Eye (tissue), 1 donor: ENCODE results near the gene ANKS1A.

Experiments
- DNase-seq: peaks from one replicate; pipeline ENCODE4 v3.0.0-alpha.2; 2015

Gene ANKS1A

DNA sequence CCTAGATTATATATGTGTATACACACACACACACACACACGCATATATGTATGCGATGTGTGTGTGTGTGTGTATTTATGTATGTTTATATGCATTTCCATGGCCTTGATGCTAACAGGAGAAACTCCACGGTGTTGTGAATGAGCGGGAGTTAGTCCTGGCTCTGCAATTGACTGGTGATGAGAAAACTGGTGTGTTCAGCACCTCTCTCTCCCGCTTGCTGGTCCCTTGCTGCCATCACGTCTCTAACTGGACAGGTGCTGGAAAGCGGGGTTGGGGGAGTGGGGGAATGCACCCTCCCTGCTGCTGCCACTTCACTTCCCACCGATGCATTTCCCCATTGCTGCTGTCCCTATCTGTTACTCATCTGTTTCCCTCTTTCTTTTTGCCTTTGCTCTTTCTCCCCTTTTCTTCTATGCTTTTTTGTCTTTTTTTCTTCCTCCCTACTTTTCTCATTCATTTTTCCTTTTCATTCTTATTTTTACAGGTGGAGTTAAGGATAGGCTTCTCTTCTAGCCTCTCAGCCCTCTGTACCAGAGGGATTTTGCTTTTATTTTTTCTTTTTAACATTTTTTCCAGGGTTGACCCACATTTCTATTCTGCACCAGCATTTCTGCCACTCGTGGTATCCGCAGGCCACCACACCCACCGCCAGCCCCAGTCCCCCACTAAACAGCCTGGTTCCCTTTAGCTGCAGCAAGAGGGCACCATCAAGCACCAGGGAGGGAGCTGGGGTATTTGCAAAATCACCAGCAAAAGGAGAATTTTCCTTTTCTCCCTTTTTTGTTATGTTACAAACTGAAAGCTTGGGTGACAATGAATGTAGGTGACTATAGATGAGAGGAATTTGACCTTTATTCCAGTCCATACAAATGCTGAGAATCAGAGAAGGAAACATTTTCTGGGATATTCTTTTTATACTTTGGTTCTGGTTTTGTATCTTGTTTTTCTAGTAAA, 136.5 kb downstream of the ANKS1A start:
- no peak for DNase-seq

DNA sequence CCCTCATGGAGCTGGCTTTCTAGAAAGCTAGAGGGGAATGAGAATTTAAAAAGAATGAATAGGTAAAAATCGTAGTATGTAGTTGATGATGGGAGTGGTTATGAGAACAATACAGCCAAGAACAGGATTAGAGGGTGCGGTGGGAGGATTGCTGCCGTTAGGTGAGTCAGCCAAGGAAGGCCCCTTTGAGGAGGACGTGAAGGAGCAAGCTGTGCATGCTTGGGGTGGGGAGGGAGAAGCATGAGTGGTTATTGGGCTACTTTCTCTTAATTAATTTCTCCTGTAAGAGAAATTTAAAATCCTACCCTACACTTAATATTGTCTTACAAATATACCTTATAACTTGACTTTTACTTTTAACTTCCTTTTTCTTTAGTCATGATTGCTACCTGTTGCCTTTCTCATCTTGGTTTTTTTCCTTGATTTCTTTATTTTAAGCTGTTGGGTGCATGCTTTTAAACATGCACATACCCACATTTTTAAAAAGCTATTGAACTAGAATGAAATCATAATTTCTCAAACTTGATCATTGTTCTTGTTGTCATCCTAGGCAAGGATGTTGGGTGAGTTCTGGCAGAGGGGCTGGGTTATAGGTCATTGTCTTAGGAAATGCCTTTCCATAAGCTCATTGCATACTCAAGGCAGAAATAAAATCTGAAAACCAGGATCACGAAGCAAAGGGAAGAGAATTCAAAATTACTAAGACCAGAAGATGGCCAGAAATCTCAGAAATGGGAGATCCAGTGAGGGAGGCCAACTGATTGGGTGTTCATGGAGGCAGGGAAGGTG, 137.6 kb downstream of the ANKS1A start:
- DNase-seq: no peak

DNA sequence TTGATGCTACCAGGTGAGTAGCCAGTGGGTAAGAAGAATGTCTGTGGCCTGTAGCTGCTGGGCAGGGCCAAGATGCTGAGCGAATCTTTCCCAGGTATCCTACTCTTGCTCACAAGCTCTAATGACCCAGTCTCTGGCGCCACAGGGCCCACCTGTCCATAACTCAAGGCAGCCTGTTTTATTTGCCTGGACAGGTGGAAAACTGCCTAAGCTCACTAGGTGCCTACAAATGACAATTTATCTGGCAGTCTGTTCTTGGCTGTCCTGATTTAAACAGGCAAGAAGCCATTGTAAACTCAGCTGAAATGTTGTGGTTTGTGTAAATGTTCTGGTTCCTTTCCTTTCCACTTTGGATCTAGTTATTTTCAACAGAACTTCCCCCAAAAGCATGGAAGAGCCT, 138.8 kb downstream of the ANKS1A start:
- DNase-seq: no peak

DNA sequence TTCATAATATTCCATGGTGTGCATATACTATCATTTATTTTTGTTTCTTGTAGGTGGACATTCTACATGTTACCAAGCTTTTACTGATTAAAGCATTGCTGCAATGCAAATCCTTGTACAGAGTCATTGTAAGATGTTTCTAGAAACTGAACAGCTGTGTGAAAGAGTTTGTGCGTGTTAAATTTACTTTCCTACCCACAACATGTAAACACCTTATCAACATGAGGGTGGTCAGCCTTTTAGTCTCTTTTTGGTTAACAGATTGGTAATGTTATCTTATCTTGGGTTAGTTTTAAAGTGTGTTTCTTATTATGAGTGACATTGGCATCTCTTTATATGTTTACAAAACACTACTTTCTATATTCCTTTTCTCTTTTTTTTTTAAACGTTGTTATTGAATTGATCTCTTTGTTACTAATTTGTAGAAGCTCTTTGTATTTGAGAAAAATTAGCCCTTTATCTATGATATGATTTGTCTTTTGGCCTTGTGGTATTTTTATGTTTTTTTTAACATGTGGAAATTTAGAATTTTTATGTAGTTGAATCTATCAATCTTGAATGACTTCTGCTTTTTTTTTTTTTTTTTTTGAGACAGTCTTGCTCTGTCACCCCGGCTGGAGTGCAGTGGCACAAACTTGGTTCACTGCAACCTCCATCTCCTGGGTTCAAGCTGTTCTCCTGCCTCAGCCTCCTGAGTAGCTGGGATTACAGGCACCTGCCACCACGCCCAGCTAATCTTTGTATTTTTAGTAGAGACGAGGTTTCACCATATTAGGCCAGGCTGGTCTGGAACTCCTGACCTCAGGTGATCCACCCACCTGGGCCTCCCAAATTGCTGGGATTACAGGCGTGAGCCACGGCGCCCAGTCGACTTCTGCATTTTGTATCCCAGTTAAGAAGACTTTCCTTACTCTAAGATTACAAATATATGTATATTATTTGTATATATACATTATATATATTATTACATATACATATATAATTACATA, 140.0 kb downstream of the ANKS1A start:
- DNase-seq: no peak

DNA sequence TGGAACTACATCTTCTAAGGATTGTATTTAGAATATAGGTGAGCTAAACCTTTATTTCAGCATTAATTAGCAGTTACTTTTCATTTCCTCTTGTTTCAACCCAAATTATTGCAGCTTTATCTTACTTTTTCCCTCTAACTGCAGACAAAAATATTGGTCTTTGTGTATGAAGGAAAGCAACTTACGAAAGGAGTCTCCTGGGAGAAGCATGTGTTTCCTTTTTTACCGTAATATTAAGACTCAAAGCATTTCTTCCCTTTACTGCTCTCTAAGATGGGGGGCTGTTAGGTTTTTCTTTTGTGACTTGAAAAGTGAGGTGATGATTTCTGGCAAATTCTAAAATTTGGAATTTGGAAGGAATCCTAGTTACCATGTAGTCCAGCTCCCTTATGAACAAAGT, 141.0 kb downstream of the ANKS1A start:
- no peak for DNase-seq

DNA sequence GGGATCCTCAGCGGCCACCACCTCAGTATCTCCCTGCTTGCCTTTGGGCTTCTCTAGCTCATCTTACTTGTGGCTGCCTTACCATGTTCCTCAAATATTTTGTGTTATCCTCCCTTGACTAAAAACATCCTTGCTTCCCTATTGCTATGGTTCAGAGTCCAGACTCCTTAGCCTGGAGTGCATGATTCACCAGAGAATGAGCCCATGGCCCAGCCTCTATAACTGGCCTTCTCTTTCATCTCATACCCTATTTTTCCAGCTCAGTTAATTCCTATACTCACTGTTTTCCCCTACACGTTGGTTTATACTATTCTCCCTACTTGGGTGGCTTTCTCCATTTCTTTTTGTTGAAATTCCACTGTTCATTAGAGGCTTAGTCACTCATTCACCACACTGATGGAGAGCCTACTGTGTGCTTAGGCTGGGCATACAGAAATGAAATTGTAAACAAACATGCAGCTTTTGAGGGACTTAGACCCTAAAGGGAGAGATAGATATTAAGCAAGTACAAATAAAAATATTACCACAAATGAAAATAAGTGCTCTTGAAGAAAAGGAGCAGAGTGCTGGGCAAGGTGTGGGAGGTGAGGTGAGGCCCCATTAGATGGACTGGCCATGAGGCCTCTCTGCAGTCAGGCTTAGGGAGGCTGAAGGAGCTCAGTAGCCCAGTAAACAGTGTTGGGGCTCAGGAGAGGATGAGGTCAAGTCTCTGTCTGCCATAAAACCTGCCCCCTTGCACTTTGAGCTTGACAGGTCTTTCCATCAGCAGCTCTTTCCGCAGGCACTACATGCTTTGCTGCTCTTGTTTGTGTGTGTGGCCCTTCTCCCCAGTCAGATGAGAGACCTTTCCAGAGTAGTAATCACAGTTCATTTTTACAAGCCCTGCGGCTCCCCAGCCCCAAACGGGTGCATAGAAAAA, 142.8 kb downstream of the ANKS1A start:
- DNase-seq: no peak

DNA sequence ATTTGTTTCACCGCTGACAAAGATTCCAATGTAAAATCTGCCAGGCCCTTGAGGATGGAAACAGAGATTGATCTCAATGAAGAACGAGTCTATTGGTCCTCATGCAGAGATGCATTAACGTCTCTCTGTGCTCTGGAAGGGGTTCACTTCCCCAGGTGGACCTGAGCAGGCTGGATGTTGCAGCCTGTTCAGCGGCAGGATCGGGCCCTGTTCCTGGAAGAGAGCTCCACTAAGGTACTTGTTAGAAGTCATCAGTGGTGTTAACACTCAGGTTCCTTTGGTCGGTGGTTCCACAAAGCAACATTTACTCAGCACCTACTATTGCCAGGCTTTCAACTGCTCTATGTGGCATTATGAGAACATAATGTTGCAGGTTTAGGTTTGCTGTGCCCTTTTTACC, 144.6 kb downstream of the ANKS1A start:
- no peak for DNase-seq

DNA sequence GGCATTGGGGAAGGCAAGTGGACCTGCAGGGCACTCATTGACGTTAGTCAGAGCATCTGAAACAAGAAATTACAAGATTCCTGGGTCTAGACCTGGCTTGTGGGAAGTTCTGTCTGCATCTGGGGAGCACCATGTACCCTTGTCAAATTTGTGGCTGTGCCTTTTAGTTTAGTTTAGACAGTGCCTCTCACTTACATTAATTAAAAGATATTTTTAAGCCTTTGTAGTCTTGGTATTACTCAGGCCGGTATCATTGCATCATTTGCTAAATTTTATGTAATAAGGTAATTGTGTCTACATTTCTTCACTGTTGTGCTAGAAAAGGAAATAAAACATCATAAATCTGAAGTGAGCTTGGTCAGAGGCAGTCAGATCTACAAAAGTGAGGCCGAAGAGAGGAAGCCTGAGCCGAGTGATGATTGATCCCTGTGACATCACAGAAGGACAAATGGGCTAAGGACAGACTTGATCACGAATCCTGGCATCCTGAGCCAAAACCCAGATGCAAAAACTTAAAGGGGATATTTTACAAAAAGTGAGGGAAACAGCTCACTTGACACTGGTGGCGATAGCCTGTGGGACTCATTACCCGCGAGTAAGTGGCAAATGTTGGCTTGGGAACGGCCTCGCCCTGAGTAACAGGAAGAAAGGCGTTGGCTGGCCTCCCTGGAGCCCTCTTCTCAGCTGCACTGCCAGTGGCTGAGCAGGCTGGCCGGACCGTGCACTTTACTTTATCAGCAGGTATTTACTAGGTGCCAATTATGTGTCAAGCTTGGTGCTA, 145.5 kb downstream of the ANKS1A start:
- no peak for DNase-seq

DNA sequence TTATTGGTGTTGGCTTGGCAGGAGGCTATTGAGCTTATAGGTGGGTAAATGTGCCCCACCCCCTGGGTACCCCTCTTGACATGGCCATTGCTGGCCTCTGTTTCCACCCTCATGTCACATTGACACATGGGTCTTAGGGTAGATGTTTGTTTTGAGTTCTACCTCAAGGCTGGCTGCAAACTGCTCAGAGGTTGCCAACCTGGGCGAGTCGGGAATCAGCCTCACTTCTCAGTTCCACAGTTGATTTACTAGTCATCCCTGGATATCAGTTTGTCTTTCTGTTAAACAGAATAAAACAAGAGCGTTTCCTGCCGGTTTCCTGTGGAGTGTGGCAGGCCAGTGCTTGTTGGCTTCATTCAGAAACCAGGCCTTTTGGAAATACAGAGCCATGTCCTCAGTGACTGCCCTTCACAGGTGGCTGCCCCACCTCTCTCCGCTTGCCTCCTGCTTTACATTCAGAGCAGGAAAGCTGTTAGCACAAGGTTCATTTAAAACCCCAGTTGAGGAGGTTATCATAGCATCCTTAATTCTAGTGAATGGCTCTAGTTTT, 146.5 kb downstream of the ANKS1A start:
- DNase-seq: no peak

DNA sequence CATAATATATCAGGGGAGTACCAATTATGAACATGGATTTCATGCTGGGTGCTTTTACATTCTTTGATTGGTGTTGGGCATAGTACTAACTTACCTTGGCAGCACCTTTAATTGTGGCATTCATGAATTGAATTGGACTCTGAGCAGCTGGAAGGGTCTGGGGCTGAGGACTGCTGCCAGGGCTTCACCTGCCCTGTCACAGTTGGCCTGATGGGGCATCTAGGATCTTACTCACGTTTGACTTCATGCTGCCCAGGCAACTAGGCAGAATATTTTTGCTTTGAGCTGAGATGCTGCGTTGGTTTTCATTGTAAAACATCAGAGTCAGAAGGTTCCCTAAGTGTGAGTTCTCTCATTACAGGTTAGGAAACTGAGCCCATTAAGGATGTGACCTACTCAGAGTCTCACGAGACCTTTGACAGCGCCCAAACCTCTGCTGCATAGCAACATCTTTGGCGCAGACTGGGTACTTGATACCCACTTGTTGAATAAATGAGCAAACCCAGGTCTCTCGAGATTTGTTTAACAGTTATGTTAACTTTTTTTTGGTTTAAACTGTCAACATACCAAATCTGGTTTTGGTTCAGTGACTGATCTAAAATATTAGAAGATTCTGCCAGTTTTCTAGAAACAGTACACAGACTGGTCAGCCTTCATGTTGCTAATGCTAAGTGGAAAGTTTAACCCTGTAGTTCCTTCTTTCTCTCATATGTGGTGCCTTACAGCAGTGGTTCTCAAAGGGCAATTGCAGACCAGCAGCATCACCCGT, 147.2 kb downstream of the ANKS1A start:
- no peak for DNase-seq

DNA sequence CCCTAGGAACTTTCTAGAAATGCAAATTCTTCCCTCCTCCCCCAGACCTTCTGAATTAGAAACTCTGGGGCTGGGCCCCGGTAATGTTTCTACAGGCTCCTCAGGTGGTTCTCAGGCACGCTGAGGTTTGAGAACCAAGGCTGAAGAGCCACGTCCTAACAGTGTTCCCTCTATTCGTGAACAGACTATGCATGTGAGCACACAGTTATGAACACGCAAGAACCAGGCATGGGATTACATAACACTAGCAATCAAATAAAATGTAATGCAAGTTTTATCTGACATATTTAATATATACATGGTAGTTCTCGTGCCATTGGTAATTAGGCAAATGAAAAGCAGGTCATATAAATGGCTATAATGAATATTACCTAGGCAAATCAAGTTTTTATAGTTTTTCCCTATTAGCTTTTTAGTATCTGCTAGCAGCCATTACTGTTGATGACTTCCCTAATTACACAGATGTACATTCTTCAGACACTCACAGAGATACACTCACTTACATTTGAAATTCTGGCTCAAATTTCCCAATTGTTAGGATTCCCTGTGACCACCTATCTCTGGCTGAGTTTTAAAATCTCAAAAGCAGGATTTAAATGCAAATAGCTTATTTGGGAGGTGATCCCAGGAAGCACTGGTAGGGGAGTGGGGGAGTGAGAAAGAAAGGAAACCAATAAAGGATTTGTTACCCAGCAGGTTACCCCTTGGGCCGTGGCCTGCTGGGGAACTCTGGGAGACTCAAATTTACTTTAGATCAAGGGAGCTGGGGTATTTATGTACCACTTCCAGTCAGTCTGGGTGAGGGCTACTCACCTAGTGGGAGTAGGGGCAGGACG, 148.0 kb downstream of the ANKS1A start:
- no peak for DNase-seq

DNA sequence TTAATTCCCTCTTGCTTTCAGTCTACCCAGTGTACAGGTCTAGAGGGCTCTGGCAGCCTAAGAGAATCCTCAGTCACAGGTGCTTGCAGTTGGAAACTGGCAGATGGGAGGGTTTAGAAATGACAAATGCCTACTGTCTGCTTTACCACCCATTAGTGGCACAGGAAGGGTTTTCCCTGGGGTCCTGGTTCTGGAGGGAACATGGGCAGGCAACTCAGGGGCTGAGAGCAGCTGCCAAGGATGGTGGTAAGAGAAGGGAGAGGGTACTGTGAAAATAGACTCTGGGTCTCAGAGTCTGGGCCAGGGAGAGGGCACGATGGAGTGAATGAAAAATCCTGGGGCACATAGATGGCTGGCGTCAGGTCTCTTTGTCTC, 148.6 kb downstream of the ANKS1A start:
- DNase-seq: no peak

DNA sequence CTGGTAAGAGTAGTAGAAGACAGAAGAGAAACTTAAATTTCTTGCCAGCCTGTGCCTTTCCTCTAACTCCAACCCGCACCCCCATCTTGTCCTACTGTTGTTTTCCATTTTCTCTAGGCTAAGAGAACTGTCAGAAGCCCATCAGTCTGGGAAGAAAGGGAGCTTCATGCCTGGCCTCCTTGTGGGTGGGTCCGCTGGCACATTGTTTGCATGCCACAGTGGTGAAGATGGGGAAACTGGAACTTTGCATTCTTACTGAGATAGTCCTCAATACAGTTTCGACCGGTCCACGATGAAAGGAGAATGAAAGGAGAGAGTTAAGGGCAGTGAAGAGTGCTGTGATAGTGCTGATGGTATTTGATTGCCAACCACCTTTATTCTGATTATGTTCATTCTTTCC, 149.0 kb downstream of the ANKS1A start:
- no peak for DNase-seq

DNA sequence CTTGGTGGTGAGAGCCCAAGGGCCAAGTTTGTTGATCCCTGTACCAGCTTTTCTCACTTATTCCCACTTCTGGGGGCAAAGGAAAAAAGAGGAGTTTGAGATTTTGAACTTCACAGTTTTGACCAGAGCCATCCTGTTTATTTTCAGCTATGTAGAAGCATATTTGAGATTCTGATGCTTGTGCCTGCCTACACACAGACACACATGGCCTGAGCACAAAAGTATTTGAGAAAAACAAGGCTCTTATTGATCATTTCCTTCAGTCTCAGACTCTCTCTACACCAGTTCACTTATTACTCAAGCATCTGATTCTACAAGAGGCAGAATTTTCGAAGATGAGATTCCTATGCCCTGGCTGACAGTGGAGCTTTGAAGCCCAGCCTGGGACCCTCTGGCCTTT, 151.3 kb downstream of the ANKS1A start:
- DNase-seq: no peak

DNA sequence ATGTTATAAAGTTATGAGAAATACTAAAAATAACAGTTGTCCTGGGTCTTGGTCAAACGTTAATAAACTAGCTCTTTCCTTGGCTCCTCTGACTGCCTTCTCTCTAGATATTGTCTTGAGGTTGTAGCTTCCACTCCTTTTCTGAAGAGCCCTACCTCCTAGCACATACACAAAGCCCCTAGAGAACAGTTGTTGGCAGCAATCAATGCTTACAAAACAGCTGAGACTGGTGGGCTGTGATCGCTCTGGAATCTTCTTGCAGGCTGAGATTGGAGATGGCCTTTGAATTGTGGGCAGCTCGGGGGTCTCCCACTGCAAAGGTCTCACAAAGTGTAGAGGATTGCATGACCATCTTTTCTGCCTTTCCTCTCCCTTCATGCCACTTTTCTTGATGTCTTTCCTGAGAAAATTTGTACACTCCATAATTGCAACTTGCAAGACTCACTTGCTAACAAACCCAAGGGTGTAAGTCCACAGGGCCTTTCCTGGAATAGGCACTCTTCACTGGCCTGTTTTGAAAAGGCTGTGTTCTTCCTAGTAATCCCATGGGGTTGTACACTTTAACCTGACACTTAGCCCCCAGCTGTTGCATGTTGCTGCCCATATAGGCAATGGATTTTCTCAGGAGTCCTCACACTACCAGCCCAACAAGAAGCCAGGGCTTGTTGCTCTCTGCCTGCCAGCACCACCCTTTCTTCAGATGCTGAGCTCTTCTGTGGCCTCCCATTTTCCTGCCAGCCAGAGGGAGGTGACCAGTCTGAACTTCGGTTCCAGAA, 152.2 kb downstream of the ANKS1A start:
- DNase-seq: peak; percentile 59

DNA sequence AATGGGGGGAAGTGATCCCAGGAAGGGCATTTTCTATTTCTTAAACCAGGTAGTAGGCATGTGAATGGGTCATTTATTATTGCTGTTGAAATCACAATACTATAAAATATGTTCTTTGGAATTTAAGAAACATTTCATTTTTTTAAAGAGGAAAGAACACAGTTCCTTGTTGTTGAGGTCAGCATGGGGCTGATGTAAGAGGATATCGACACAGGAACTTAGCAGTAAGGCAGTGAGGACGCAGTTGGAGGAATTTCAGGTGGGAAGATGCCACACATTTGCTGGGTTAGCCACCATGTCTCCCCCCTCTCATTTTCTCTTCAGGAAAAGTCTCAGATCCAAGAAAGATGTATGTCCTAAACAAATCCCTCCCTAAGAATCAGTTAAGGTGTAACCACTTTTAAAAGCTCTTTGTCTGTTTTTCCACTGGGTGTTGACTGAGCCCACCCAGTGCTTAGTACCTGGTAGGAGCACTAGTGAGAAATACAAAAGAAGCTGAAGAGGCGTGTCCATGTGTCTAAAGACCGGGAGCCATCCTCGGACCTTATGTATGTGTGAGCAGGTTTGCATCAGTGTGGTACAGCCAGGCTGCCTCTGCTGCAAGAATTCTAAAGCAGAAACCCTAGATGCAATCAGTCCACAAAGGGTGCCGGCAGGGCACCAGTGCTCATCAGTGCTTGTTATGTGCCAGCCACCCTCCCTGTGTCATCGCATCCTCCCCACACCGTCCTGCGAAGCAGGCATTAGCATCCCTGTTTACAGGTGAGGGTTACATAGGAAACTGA, 153.2 kb downstream of the ANKS1A start:
- DNase-seq: no peak
